Psoas muscle (tissue), 8 donors: ENCODE measurements around the gene ZNF610. TPM values are rescaled to one million over a fixed set of nuclear protein-coding genes. Genes with fewer than 3 reads are reported as not detected.

Source experiments
- ATAC-seq, 4 donors: fragments of 200-7000 bp; cut with Tn5 transposase; one replicate each; pipeline ENCODE4 v1.9.1; 2020; ENCODE audit warnings: moderate library complexity in 3 of 4, mild to moderate bottlenecking in 2 of 4
- DNase-seq, 2 donors: peaks; one replicate each; pipeline ENCODE4 v3.0.0-alpha.2; 2020
- H3K27ac ChIP-seq: fragments of 200-600 bp; one replicate; pipeline ENCODE4 v1.8.0; 2022
- H3K27me3 ChIP-seq, 3 donors: fragments of 200-600 bp in 1 of 3; one replicate each; pipeline versions ENCODE4 v1.6.1 to v1.8.0; 2013 to 2022; ENCODE audit warnings: low read length in 2 of 3, mild to moderate bottlenecking in 2 of 3, moderate library complexity in 1 of 3; ENCODE audit not compliant: insufficient read depth in 3 of 3
- H3K36me3 ChIP-seq, 2 donors: fragments of 200-600 bp in 1 of 2; one replicate each; pipeline versions ENCODE4 v1.6.1 to v1.8.0; 2013 to 2022; ENCODE audit warnings: low read depth in 1 of 2, mild to moderate bottlenecking in 1 of 2, moderate library complexity in 1 of 2; ENCODE audit not compliant: insufficient read depth in 1 of 2
- H3K4me1 ChIP-seq: fragments of 200-600 bp; one replicate; pipeline ENCODE4 v1.8.0; 2022
- H3K4me3 ChIP-seq: fragments of 200-600 bp; one replicate; pipeline ENCODE4 v1.8.0; 2022; ENCODE audit warnings: mild to moderate bottlenecking
- H3K9me3 ChIP-seq: fragments of 200-600 bp; one replicate; pipeline ENCODE4 v1.8.0; 2022
- CTCF ChIP-seq: fragments of 200-600 bp; IDR thresholded peaks from one replicate; pipeline ENCODE4 v1.8.0; 2022; ENCODE audit warnings: antibody characterized with exemption
- WGBS, 3 donors: extraction: QIAGEN DNeasy Blood & Tissue Kit; methylation state at CpG; one replicate each; pipeline versions ENCODE4 v1.1.6 to v1.1.7; 2013; 5-methylcytosine and 5-hydroxymethylcytosine counted together
- intact Hi-C, 2 donors: fragments of 100-400 bp; cut with DNase I; formaldehyde crosslinking; loops; one replicate each; pipeline versions ENCODE4 v1.11.0 to v1.14.2; 2022
- polyA plus RNA-seq, 3 donors: library from polyadenylated mRNA; stranded (reverse); fragments of 200-250 nt; gene quantifications; one replicate each; pipeline ENCODE4 v1.2.3, GENCODE V29; 2013
- total RNA-seq, 4 donors: library from RNA; stranded (reverse); fragmentation: NEBNext Ultra II Directional in 2 of 4; extraction: Animal tissue kit (Norgen Biotek cat#: 25700) in 2 of 4; gene quantifications; one replicate each; pipeline versions ENCODE4 v1.2.1 to v1.2.4, GENCODE V29; 2021 to 2023
- donor health status: healthy with polysubstance abuse.
- donor health status: DM: no; HTN: no; CAD: no; lungs with moderate emphysema.
- donor health status: Bipolar disorder and iron deficiency.
- donor health status: healthy.
- donor health status: DM: yes; HTN: yes; CAD: no.
- donor health status: DM: no; HTN: no; CAD: no.
- donor health status: DM: no; HTN: no; CAD: no.
- donor health status: DM: yes; HTN: yes; CAD: no.

Gene ZNF610
- total and polyA plus RNA-seq, 7 donors = 0.06 to 3.7 (median 0.62) TPM

- no peaks in the 10 kb centered on the region for H3K27me3 ChIP-seq
- 27 to 39% (median 35%) methylated on average over 7 of the region's 7 CpGs for WGBS, 3 donors
- ATAC-seq (no peak), DNase-seq (no peak)
- no peak for TF ChIP-seq CTCF
- peaks cover 3% of the 10 kb centered on the region for H3K4me1 ChIP-seq
- peaks cover 33% of the 10 kb centered on the region for H3K9me3 ChIP-seq
- H3K36me3 ChIP-seq = peaks cover 9 to 36% of the 10 kb centered on the region in 2 donors
- peak overlapping the region; percentile 86 for H3K4me3 ChIP-seq
- intact Hi-C loops = no loop called here
- peak overlapping the region; percentile 95 for H3K27ac ChIP-seq
Measured at GRCh38 chr19:52370341-52370710, 34.3 kb downstream of the ZNF610 start.

GRCh38 chr19:52391135-52391534 lies 55.1 kb downstream of the ZNF610 start:
- Histone ChIP-seq H3K27ac (no peak overlapping the region), H3K27me3 (no peaks in the 10 kb centered on the region), H3K9me3 (peaks cover 38% of the 10 kb centered on the region), H3K4me1 (no peaks in the 10 kb centered on the region), H3K4me3 (no peak overlapping the region), H3K36me3 (peaks cover 5 to 11% of the 10 kb centered on the region in 2 donors)
- intact Hi-C loops = no loop called here
- DNase-seq = no peak
- ATAC-seq = no peak
- no peak for TF ChIP-seq CTCF
- WGBS, 3 donors = 48 to 53% (median 50%) methylated on average over 1 of the region's 1 CpG

- peaks cover 7% of the 10 kb centered on the region for H3K9me3 ChIP-seq
- TF ChIP-seq CTCF = no peak
- H3K27ac ChIP-seq = peak within 1 kb of the TSS; percentile 67
- peaks cover 16 to 47% of the 10 kb centered on the region in 2 donors for H3K36me3 ChIP-seq
- no peaks in the 10 kb centered on the region for H3K27me3 ChIP-seq
- WGBS, 3 donors = 0 to 1% (median 1%) methylated on average over 36 of the region's 36 CpGs
- H3K4me3 ChIP-seq = peak within 1 kb of the TSS; percentile 82
- H3K4me1 ChIP-seq = peaks cover 6% of the 10 kb centered on the region
- DNase-seq = peak; percentile 97 to 98
- ATAC-seq = peak; percentile 99 to 100 (median 100)
- intact Hi-C loops = no loop called here
Measured at GRCh38 chr19:52397310-52398080, 61.5 kb downstream of the ZNF610 start, which contains the start of gene ZNF528. TSS of gene ZNF528 (plus strand) at chr19:52397849. CDS start at chr19:52402014, 4,165 bp downstream.

GRCh38 chr19:52398081-52398441 lies 62.0 kb downstream of the ZNF610 start:
- intact Hi-C loops = no loop called here
- H3K36me3 ChIP-seq = peaks cover 16 to 53% of the 10 kb centered on the region in 2 donors
- no peak for TF ChIP-seq CTCF
- peaks cover 6% of the 10 kb centered on the region for H3K4me1 ChIP-seq
- 0 to 3% (median 3%) methylated on average over 14 of the region's 14 CpGs for WGBS, 3 donors
- peaks cover 4% of the 10 kb centered on the region for H3K9me3 ChIP-seq
- H3K4me3 ChIP-seq = peak overlapping the region; percentile 82
- H3K27ac ChIP-seq = peak overlapping the region; percentile 67
- ATAC-seq (peak; percentile 10 to 65 (median 37)), DNase-seq (peak; percentile 8 to 50)
- H3K27me3 ChIP-seq = no peaks in the 10 kb centered on the region
